SK-N-SH (cell line): ENCODE results near the gene ADAMTS15. TPM values are rescaled to one million over a fixed set of nuclear protein-coding genes. Genes with fewer than 3 reads are reported as not detected.

Experiments used
- CTCF ChIA-PET: fragments of 300-600, 350-600 bp; formaldehyde crosslinking; extraction: SDS; loops from one replicate; lab custom pipeline; 2021; lab: Yijun Ruan, JAX
- POLR2A ChIA-PET: fragments of 350-600 bp; sonication (Branson Sonifier 250); formaldehyde crosslinking; extraction: SDS; loops from one replicate; lab custom pipeline; 2020; ENCODE audit warnings: antibody characterized with exemption, inconsistent platforms; lab: Yijun Ruan, JAX
- DNase-seq: peaks from one replicate; pipeline ENCODE4 v3.0.0; 2012
- H2AFZ ChIP-seq: fragments of 200-600 bp; sonication (generic); 2 replicates; pipeline ENCODE4 v1.8.1; 2016; ENCODE audit warnings: antibody characterized with exemption, mild to moderate bottlenecking, low read depth
- H3F3A ChIP-seq: fragments of 200-600 bp; sonication (generic); replicated peaks from 2 replicates; pipeline ENCODE3; 2016; ENCODE audit warnings: antibody characterized with exemption, mild to moderate bottlenecking; ENCODE audit not compliant: insufficient read depth
- H3K27ac ChIP-seq, 2 experiments: fragments of 200-500 bp in 1 of 2; fragments of 200-600 bp in 1 of 2; sonication (Bioruptor generic) in 1 of 2; sonication (generic), shearing (Covaris generic) in 1 of 2; 2 replicates each; pipeline versions ENCODE4 v1.5.1 to v1.6.1; 2014 to 2016; ENCODE audit warnings: low read depth in 2 of 2, inconsistent platforms in 1 of 2, low read length in 1 of 2, mild to moderate bottlenecking in 1 of 2, mixed read lengths in 1 of 2
- H3K27me3 ChIP-seq: fragments of 200-600 bp; sonication (generic), shearing (Covaris generic); 2 replicates; pipeline ENCODE4 v1.6.1; 2016; ENCODE audit warnings: mixed run types; ENCODE audit not compliant: insufficient read depth
- H3K36me3 ChIP-seq, 2 experiments: fragments of 200-500 bp in 1 of 2; fragments of 200-600 bp in 1 of 2; sonication (Bioruptor generic) in 1 of 2; sonication (generic) in 1 of 2; replicated peaks in 1 of 2; 2 replicates each; pipeline versions ENCODE3 to v1.5.1; 2014 to 2016; ENCODE audit warnings: low read length in 1 of 2, mild to moderate bottlenecking in 1 of 2; ENCODE audit not compliant: insufficient read depth in 2 of 2, control insufficient read depth in 1 of 2
- H3K4me1 ChIP-seq, 2 experiments: fragments of 200-500 bp in 1 of 2; fragments of 200-600 bp in 1 of 2; sonication (Bioruptor generic) in 1 of 2; sonication (generic), shearing (Covaris generic) in 1 of 2; 2 replicates each; pipeline versions ENCODE4 v1.5.1 to v1.6.1; 2014 to 2016; ENCODE audit warnings: low read depth in 1 of 2, low read length in 1 of 2, mixed run types in 1 of 2; ENCODE audit not compliant: insufficient read depth in 2 of 2, control insufficient read depth in 1 of 2
- H3K4me2 ChIP-seq: fragments of 200-600 bp; sonication (generic), shearing (Covaris generic); 2 replicates; pipeline ENCODE4 v1.6.1; 2017; ENCODE audit warnings: mixed run types
- H3K4me3 ChIP-seq, 2 experiments: fragments of 200-500 bp in 1 of 2; fragments of 200-600 bp in 1 of 2; sonication (Bioruptor generic) in 1 of 2; sonication (generic), shearing (Covaris generic) in 1 of 2; 2 replicates each; pipeline versions ENCODE4 v1.5.1 to v1.8.1; 2014 to 2016; ENCODE audit warnings: low read depth in 2 of 2, inconsistent platforms in 1 of 2, low read length in 1 of 2, mild to moderate bottlenecking in 1 of 2, mixed read lengths in 1 of 2, moderate library complexity in 1 of 2
- H3K79me2 ChIP-seq: fragments of 200-600 bp; sonication (generic); 2 replicates; pipeline ENCODE4 v1.8.1; 2017; ENCODE audit warnings: mild to moderate bottlenecking; ENCODE audit not compliant: insufficient read depth
- H3K9ac ChIP-seq: fragments of 200-600 bp; sonication (generic); 2 replicates; pipeline ENCODE4 v1.6.1; 2017; ENCODE audit warnings: mixed run types
- H3K9me2 ChIP-seq: fragments of 200-600 bp; sonication (generic); 2 replicates; pipeline ENCODE4 v1.6.1; 2017; ENCODE audit warnings: mixed run types
- H3K9me3 ChIP-seq: fragments of 200-600 bp; sonication (generic); 2 replicates; pipeline ENCODE4 v1.6.1; 2017; ENCODE audit warnings: mixed run types, mild to moderate bottlenecking, moderate library complexity
- H4K20me1 ChIP-seq: fragments of 200-600 bp; sonication (generic); 2 replicates; pipeline ENCODE4 v1.6.1; 2017; ENCODE audit warnings: mild to moderate bottlenecking, mixed run types; ENCODE audit not compliant: insufficient read depth
- FOXM1 ChIP-seq: IDR thresholded peaks from 2 replicates; pipeline ENCODE4 v1.4.0; 2012; ENCODE audit warnings: low read depth, mild to moderate bottlenecking
- MXI1 ChIP-seq: IDR thresholded peaks from 2 replicates; pipeline ENCODE4 v1.6.1; 2012; ENCODE audit warnings: mild to moderate bottlenecking, low read depth, low read length, improper control_type of control experiment
- NRF1 ChIP-seq: IDR thresholded peaks from 2 replicates; pipeline ENCODE4 v1.6.1; 2012; ENCODE audit warnings: low read depth, mild to moderate bottlenecking, low read length
- POLR2AphosphoS5 ChIP-seq: IDR thresholded peaks from 2 replicates; pipeline ENCODE4 v1.6.1; 2012; ENCODE audit warnings: low read depth, low read length
- RAD21 ChIP-seq: IDR thresholded peaks from 2 replicates; pipeline ENCODE4 v1.6.1; 2012; ENCODE audit warnings: mild to moderate bottlenecking, low read length
- RXRA ChIP-seq: IDR thresholded peaks from 2 replicates; pipeline ENCODE4 v1.4.0; 2012; ENCODE audit warnings: low read depth, mild to moderate bottlenecking, borderline replicate concordance
- SMC3 ChIP-seq: IDR thresholded peaks from 2 replicates; pipeline ENCODE4 v1.6.1; 2012; ENCODE audit warnings: low read depth, low read length, improper control_type of control experiment
- WGBS: methylation state at CpG from one replicate; pipeline ENCODE4 v1.1.6; 2017; ENCODE audit warnings: low lambda C conversion rate; 5-methylcytosine and 5-hydroxymethylcytosine counted together
- polyA plus RNA-seq, 3 experiments: library from polyadenylated mRNA; depleted of rRNA; stranded (reverse); fragments of >200 nt; gene quantifications; 2 replicates each; pipeline ENCODE4 v1.2.3, GENCODE V29; 2012
- TF ChIP-seq, protein P1 (sequence below): fragments of 200-600 bp; sonication (generic); IDR thresholded peaks from 2 replicates; pipeline ENCODE4 v1.6.1; 2017; ENCODE audit warnings: antibody characterized with exemption, mild to moderate bottlenecking, moderate library complexity
- TF ChIP-seq, protein P2 (sequence below): IDR thresholded peaks from 2 replicates; pipeline ENCODE4 v1.4.0; 2012; ENCODE audit warnings: low read depth, borderline replicate concordance
- TF ChIP-seq, protein P3 (sequence below): IDR thresholded peaks from 2 replicates; pipeline ENCODE4 v1.4.0; 2012; ENCODE audit warnings: low read depth, borderline replicate concordance

Gene ADAMTS15
- polyA plus RNA-seq, 1 of the 3 experiments (the other 2 are of a cell fraction), result 1.1 TPM

DNA sequence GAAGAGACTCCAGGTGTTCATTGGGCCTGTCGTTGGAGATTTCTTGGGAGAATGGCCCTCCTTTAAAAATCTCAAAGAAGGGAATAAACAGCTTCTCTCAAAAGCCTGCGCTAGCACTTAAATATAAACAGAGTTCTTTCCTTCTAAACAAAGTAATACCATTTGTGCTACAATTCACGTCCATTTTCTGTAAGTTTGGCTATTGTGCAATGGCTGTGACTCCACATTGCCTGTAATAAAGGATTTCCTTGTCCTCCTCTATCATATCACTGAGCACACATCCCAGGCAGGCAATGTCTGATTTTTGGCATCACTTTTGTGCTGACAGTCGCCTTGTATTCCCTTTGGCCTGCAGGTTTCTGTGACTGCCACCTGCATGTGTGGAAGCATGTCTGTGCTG is 15.1 kb upstream of the ADAMTS15 start:
- CTCF ChIA-PET, result interaction anchor here (0.7 to 25.8 kb wide), 12 partner anchors 8 to 483 kb away, joined by 3 to 747 read pairs (median 14); partner anchors contain the start of genes ADAMTS15 and SNX19
- no peak for DNase-seq
- POLR2A ChIA-PET, result no interaction called here

DNA sequence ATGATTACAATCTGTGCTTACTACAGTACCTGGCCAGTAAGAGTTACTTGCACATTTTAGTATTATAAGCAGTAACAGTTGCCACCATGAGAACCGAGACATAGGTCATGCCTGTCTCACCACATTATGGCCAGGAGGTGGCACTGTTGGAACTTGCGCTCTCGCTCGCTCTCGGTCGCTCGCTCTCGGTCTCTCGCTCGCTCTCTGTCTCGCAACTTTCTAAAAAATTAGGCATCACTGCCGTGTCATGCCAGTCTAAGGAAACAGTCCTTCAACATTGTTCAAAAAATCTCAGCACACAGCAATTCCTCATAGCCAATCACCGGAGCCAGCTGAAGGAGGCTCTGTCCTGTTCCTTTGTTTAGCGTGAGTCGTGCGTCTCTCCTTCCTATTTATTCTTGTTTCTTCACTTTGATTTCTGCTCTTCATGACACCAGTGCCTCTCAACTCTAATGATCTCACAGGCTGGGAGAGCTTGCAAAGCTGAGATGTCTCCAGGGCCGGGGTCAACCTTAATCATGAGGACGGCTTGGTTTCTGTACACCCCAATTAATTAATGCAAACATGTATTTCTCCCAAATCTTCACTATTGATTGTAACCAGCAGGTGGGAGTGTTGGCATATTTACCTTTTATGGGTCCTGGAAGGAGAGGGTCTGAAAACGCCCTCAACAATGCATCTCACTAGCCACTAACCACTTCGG is 13.8 kb upstream of the ADAMTS15 start:
- ChIA-PET CTCF (interaction anchor here (0.6 to 25.8 kb wide), 76 partner anchors 9 to 482 kb away, joined by 3 to 747 read pairs (median 4); partner anchors contain the start of gene ADAMTS15), POLR2A (interaction anchor here (1.4 kb wide), 1 partner anchor 427 kb away, joined by 3 read pairs; no protein-coding TSS in a partner anchor)
- peak overlapping the region; percentile 82 for H3K4me2 ChIP-seq
- H3K9me3 ChIP-seq, result no peaks in the 10 kb centered on the region
- whole genome bisulfite sequencing, result 5% methylated on average over 18 of the region's 20 CpGs
- no peaks in the 10 kb centered on the region for H4K20me1 ChIP-seq
- H3K27ac ChIP-seq, result peak overlapping the region; percentile 3 to 68; a peak in 2 of 4 replicates
- peak overlapping the region; percentile 97 for H2AFZ ChIP-seq
- H3K9ac ChIP-seq, result peak overlapping the region; percentile 77
- peaks cover 0 to 6% of the 10 kb centered on the region in 2 experiments; a peak in 2 of 4 replicates for H3K4me1 ChIP-seq
- no peaks in the 10 kb centered on the region for H3K9me2 ChIP-seq
- peaks cover 7% of the 10 kb centered on the region for H3F3A ChIP-seq
- no peaks in the 10 kb centered on the region for H3K79me2 ChIP-seq
- TF ChIP-seq RAD21, result peak; percentile 91
- TF ChIP-seq, protein P1, sequence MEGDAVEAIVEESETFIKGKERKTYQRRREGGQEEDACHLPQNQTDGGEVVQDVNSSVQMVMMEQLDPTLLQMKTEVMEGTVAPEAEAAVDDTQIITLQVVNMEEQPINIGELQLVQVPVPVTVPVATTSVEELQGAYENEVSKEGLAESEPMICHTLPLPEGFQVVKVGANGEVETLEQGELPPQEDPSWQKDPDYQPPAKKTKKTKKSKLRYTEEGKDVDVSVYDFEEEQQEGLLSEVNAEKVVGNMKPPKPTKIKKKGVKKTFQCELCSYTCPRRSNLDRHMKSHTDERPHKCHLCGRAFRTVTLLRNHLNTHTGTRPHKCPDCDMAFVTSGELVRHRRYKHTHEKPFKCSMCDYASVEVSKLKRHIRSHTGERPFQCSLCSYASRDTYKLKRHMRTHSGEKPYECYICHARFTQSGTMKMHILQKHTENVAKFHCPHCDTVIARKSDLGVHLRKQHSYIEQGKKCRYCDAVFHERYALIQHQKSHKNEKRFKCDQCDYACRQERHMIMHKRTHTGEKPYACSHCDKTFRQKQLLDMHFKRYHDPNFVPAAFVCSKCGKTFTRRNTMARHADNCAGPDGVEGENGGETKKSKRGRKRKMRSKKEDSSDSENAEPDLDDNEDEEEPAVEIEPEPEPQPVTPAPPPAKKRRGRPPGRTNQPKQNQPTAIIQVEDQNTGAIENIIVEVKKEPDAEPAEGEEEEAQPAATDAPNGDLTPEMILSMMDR, result peak; percentile 76
- TF ChIP-seq FOXM1, result no peak
- TF ChIP-seq SMC3, result peak; percentile 88
- TF ChIP-seq POLR2AphosphoS5, result no peak
- H3K27me3 ChIP-seq, result peaks cover 9% of the 10 kb centered on the region
- peak overlapping the region; percentile 70 to 76 for H3K4me3 ChIP-seq
- peak; percentile 78 for DNase-seq
- H3K36me3 ChIP-seq, result no peaks in the 10 kb centered on the region

More for the DNA sequence above, 15.1 kb upstream of the ADAMTS15 start:
- Histone ChIP-seq H3K4me1 (peaks cover 0 to 6% of the 10 kb centered on the region in 2 experiments; a peak in 2 of 4 replicates), H3K9ac (no peak overlapping the region), H3K36me3 (no peaks in the 10 kb centered on the region), H2AFZ (no peak overlapping the region), H3K27ac (no peak overlapping the region), H3K9me3 (no peaks in the 10 kb centered on the region), H3K4me3 (no peak overlapping the region), H3K4me2 (no peak overlapping the region), H3K9me2 (no peaks in the 10 kb centered on the region), H3K79me2 (no peaks in the 10 kb centered on the region), H3K27me3 (peaks cover 22% of the 10 kb centered on the region), H4K20me1 (no peaks in the 10 kb centered on the region), H3F3A (peaks cover 8% of the 10 kb centered on the region)
- TF ChIP-seq, protein P2, sequence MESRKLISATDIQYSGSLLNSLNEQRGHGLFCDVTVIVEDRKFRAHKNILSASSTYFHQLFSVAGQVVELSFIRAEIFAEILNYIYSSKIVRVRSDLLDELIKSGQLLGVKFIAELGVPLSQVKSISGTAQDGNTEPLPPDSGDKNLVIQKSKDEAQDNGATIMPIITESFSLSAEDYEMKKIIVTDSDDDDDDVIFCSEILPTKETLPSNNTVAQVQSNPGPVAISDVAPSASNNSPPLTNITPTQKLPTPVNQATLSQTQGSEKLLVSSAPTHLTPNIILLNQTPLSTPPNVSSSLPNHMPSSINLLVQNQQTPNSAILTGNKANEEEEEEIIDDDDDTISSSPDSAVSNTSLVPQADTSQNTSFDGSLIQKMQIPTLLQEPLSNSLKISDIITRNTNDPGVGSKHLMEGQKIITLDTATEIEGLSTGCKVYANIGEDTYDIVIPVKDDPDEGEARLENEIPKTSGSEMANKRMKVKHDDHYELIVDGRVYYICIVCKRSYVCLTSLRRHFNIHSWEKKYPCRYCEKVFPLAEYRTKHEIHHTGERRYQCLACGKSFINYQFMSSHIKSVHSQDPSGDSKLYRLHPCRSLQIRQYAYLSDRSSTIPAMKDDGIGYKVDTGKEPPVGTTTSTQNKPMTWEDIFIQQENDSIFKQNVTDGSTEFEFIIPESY, result no peak
- TF ChIP-seq NRF1, result no peak
- TF ChIP-seq RXRA, result no peak
- no peak for TF ChIP-seq MXI1
- TF ChIP-seq, protein P3, sequence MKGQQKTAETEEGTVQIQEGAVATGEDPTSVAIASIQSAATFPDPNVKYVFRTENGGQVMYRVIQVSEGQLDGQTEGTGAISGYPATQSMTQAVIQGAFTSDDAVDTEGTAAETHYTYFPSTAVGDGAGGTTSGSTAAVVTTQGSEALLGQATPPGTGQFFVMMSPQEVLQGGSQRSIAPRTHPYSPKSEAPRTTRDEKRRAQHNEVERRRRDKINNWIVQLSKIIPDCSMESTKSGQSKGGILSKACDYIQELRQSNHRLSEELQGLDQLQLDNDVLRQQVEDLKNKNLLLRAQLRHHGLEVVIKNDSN, result no peak
- 82% methylated on average over 4 of the region's 4 CpGs for WGBS
